ENCODE measurements around the gene ETV6. TPM values are rescaled to one million over a fixed set of nuclear protein-coding genes. Genes with fewer than 3 reads are reported as not detected.

ETV6 gene
- polyA plus RNA-seq, 2 of the 4 experiments (the other 2 are of a cell fraction): 4.0 to 7.0 TPM

DNA sequence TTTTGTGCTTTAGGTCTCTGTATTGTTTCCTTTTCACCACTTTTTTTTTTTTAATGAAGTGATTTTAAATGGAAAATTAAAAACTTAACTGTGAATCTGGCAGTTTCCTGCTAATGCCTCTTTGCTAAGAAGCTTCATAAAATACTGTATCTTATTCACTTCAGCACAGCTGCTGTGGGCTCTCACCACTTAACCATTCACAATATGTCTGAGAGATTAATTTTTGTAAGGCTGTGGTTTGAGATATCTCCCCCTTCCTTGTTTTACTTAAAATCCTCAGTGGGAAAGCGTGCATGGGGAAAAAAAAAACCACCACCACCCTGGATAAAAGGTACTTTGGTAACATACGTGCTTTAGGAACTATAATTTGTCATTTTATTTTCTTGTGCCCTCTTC is 115.9 kb downstream of the ETV6 start:
- no peak overlapping the region for H3K4me3 ChIP-seq
- POLR2A ChIA-PET: interaction anchor here (0.6 kb wide), 1 partner anchor 116 kb away, joined by 4 read pairs; the partner anchor contains the start of gene ETV6
- no peaks in the 10 kb centered on the region for H3K9me3 ChIP-seq
- TF ChIP-seq JUNB (IDR thresholded peaks at IDR 0.05): no peak
- TF ChIP-seq MAFK (IDR thresholded peaks at IDR 0.05; ENCODE audit: partially characterized antibody): no peak
- TF ChIP-seq SMC3 (IDR thresholded peaks at IDR 0.05): no peak
- H3K4me2 ChIP-seq: no peak overlapping the region
- ATAC-seq (no peak), DNase-seq (ENCODE audit: low read depth in 1 of 2, low spot score in 1 of 2) (no peak), FAIRE-seq (no peak)
- CTCF ChIA-PET: interaction anchor here (1.3 kb wide), 1 partner anchor 8 kb away, joined by 5 read pairs; no protein-coding TSS in a partner anchor
- H3K27ac ChIP-seq: no peak overlapping the region
- 94% methylated on average over 2 of the region's 2 CpGs for WGBS (ENCODE audit: missing lambda C conversion rate)
- no peaks in the 10 kb centered on the region for H3K4me1 ChIP-seq

DNA sequence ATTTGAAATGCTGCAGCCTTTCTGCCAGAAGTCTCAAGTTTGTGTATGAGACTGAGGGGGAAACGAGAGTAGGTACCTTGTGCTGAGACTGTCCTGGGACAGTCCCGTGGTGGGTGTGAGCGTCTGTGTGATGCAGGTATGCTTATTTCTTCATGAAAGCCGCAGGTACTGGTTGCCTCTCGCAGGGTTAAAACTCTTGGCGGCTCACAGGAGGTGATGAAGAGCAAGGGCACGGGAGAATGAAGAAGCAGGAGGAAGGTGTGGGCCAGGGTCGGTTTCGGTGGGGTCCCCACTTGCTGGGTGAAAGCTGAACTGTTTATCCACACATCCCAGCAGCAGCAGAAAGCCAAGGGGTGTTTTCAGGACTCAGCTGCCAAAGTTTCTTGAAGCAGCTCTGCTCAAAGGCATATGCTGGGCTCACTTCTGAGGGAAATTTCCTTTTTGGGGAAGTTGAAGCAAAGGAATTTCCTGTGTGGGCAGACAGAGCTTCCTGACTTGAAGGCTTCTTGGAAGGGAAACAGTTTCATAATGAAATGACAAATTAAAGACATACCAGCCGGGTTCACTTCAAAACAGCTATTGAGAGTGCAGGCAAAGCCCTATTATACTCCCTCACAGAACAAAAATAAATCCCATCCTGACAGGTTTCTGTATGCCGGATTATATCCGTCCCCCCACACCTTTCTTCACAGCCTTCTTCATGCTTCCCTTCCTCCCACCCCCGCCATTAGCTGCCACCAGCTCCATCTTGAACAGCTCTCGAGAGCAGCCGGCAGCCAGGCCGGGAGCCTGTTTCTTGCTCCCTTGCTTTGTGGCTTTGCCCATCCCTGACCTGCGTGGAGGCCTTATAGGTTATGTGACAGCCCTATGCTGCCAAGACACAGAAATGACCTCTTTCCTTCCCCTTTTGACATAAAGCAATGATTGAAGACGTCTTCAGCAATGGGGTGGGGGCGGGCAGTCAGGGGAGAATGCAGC is 116.6 kb downstream of the ETV6 start:
- ChIA-PET POLR2A (no interaction called here), CTCF (interaction anchor here (1.3 kb wide), 1 partner anchor 8 kb away, joined by 5 read pairs; no protein-coding TSS in a partner anchor)
- DNase-seq (ENCODE audit: low read depth in 1 of 2, low spot score in 1 of 2): no peak
- H3K9me3 ChIP-seq: no peaks in the 10 kb centered on the region
- H3K4me3 ChIP-seq: no peak overlapping the region
- H3K27ac ChIP-seq: no peak overlapping the region
- TF ChIP-seq, protein P1, sequence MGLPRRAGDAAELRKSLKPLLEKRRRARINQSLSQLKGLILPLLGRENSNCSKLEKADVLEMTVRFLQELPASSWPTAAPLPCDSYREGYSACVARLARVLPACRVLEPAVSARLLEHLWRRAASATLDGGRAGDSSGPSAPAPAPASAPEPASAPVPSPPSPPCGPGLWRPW (IDR thresholded peaks at IDR 0.05): no peak
- TF ChIP-seq, protein P2, sequence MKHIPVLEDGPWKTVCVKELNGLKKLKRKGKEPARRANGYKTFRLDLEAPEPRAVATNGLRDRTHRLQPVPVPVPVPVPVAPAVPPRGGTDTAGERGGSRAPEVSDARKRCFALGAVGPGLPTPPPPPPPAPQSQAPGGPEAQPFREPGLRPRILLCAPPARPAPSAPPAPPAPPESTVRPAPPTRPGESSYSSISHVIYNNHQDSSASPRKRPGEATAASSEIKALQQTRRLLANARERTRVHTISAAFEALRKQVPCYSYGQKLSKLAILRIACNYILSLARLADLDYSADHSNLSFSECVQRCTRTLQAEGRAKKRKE (CRISPR knock-in tag; IDR thresholded peaks at IDR 0.05; ENCODE audit: low read depth): no peak
- TF ChIP-seq CBX2 (IDR thresholded peaks at IDR 0.05; ENCODE audit: borderline replicate concordance, low read depth) (no peak), POLR2A (IDR thresholded peaks at IDR 0.05; ENCODE audit: low read length) (no peak), HOXB13 (CRISPR knock-in tag; IDR thresholded peaks at IDR 0.05; ENCODE audit: low read depth) (no peak), ZSCAN20 (CRISPR knock-in tag; IDR thresholded peaks at IDR 0.05) (no peak), FOSL2 (IDR thresholded peaks at IDR 0.05) (no peak), FOSL2 (CRISPR knock-in tag; IDR thresholded peaks at IDR 0.05) (no peak), HOXA7 (CRISPR knock-in tag; IDR thresholded peaks at IDR 0.05) (no peak), TP53 (CRISPR knock-in tag; IDR thresholded peaks at IDR 0.05) (no peak), ZNF302 (CRISPR knock-in tag; IDR thresholded peaks at IDR 0.05) (no peak), SREBF2 (IDR thresholded peaks at IDR 0.05) (no peak), GATA3 (IDR thresholded peaks at IDR 0.05; ENCODE audit: borderline replicate concordance) (no peak), RAD21 (conservative IDR thresholded peaks at IDR 0.05 in 1 of 2, IDR thresholded peaks at IDR 0.05 in 1 of 2) (no peak), KDM1A (IDR thresholded peaks at IDR 0.05; ENCODE audit: low read depth) (no peak), JUNB (IDR thresholded peaks at IDR 0.05) (no peak), EHF (CRISPR knock-in tag; IDR thresholded peaks at IDR 0.05) (no peak)
- no peak for FAIRE-seq
- H3K4me2 ChIP-seq: no peak overlapping the region
- H3K4me1 ChIP-seq: no peaks in the 10 kb centered on the region
- no peak for ATAC-seq
- 91% methylated on average over 19 of the region's 19 CpGs for WGBS (ENCODE audit: missing lambda C conversion rate)

DNA sequence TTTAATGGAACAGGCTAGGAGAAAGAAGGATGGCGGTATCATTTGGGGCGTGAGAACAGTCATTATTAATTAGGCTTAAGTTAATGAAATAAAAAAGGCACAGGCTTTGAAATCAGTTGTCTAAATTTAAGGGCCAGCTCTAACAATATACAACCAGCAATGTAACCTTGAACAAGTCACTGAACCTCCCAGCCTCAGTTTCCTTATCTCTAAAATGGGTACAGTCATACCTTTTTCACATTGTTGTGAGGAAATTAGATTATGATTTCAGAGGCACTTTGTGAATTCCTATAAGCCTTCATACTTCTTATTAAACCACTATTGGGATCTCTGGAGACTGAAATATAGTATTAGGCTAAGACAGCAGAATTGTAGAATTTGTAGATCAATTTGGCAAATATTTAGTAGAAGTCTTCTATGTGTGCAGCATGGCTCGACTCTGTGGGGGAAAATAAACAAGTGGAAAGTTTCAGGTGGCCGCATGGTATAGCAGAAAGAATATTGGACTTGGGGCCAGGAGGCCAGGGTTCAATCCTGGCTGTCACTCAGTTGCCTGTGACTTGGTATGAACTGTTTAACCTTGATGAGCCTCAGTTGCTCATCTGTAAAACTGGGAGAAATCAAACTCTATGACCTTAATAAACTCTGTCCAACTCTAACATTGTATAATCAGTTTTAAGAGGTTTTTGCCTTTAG is 117.7 kb downstream of the ETV6 start:
- CTCF ChIA-PET: interaction anchor here (1.3 kb wide), 1 partner anchor 9 kb away, joined by 5 read pairs; no protein-coding TSS in a partner anchor
- no peak for DNase-seq (ENCODE audit: low read depth in 1 of 2, low spot score in 1 of 2)
- POLR2A ChIA-PET: no interaction called here

More for the DNA sequence above, 117.7 kb downstream of the ETV6 start:
- FAIRE-seq (no peak), ATAC-seq (no peak)
- Histone ChIP-seq H3K4me2 (no peak overlapping the region), H3K4me1 (no peaks in the 10 kb centered on the region), H3K27ac (no peak overlapping the region), H3K9me3 (no peaks in the 10 kb centered on the region), H3K4me3 (no peak overlapping the region)
- 79% methylated on average over 4 of the region's 4 CpGs for WGBS (ENCODE audit: missing lambda C conversion rate)
- TF ChIP-seq KDM1A (IDR thresholded peaks at IDR 0.05; ENCODE audit: low read depth): peak; percentile 85; the same call in 1 of the 2 replicates
- TF ChIP-seq MAZ (IDR thresholded peaks at IDR 0.05; ENCODE audit: borderline replicate concordance, low read depth, low read length): no peak
- TF ChIP-seq ZC3H11A (IDR thresholded peaks at IDR 0.05): no peak
- TF ChIP-seq CBX2 (IDR thresholded peaks at IDR 0.05; ENCODE audit: borderline replicate concordance, low read depth): no peak

Measured in A549 (cell line).